Measurements from ENCODE around the gene GREB1.

GREB1 gene

DNA sequence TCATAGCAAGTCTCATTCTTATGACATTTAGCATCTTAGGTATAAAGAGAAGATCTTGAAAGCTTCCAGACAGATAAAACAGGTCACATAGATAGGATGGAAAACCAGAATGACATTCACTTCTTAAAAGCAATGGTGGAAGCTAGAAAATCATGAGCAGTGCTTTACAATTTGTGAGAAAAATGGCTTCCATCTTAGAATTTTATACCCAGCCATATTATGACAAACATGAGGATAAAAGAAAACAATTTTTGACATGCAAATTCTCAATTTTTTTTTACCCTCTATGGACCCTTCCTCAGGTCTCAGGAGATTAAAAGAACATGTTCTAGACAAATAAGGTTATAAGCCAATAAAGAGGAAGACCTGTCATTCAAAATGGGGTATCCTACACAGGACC lies 129.0 kb downstream of the GREB1 start:
- DNase-seq (ENCODE audit: low spot score) = no peak

DNA sequence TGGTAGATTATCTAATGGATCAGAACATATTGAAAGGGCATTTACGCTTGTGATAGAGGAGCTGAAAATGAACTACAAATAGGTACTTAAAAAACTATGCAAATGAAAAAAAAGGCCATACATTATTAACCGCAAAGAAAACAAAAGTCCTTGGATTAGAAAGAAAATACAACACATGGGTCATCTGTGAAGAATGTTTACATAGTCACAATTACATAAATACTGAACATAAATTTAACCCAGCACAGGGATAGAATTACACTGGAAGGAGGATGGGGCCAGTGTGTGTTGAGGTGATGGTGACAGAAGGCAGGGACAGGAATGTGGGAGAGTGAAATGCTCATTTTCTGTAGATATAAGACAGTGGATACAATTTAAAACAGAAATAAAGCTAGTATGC lies 129.6 kb downstream of the GREB1 start:
- DNase-seq (ENCODE audit: low spot score) = no peak

DNA sequence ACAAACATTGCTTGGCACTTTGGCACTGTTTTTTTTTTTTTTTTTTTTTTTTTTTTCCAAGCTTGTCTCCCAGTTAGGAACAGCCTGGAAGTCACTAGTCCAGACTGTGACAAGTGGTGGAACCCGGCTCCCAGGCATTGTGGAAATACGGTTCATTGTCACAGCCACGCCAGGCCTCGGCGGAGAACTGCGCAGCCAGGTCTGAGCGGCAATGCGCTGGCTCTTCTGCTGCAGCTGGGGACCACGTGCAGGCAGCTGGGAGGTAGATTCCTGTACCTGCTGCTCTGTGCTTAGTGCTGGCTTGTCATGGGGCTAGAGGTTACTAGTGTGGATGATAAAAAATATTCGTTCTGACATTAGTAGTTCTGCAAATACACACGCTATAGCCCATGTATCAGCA lies 131.2 kb downstream of the GREB1 start:
- no peak for DNase-seq (ENCODE audit: low spot score)

DNA sequence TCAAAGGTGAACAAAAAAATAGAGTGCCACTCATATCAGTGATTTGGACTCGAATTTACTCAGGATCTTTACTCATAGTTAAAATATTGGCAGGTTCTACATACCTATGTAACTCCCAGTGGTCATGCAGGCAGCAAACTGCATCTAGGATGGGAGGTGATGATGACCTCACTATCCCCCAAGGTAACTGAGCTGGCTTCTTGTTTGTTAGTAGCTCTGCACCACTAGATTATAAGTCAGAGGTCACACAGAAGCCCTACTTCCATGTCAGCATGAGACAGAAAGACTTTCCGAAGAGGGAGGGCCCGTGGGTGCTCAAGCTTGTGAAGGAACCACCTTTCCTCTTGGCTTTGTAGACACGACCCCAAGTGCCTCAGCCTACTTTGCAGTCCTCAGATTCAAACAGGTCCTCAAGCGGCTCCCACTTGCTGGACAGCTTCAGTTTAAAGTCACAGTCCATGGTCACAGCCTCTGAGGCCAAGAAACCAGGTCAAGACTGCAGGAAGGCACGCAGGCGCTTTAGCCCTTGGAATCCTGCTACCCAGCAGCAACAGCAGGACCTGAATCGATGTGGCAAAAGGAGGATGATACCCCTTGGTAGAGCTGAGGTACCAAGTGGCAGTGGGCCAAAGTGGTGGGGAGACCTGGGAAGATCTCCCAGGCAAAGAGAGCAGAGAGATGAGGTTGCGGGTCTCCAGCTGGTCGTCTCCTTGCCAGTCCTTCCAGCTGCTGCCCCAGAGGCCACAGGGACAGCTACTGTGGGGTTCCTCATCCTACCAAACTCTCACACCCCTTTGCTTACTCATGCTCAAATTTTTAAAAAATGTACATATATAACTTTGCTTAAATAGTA lies 131.9 kb downstream of the GREB1 start:
- DNase-seq (ENCODE audit: low spot score) = no peak

DNA sequence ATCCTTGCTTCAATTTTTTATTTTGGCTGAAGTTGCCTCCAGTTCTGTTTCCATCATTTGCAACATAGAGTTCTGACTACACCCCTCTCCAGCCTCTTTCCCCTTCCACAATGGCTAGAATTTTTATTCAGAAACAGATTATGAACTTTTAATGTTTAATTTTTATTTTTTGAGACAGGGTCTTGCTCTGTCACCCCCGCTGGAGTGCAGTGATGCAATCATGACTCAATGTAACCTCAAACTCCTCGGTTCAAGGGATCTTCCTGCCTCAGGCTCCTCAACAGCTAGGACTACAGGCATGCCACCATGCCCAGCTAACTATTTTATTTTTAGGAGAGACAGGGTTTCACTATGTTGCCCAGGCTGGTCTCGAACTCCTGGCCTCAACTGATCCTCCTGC lies 133.3 kb downstream of the GREB1 start:
- no peak for DNase-seq (ENCODE audit: low spot score)

DNA sequence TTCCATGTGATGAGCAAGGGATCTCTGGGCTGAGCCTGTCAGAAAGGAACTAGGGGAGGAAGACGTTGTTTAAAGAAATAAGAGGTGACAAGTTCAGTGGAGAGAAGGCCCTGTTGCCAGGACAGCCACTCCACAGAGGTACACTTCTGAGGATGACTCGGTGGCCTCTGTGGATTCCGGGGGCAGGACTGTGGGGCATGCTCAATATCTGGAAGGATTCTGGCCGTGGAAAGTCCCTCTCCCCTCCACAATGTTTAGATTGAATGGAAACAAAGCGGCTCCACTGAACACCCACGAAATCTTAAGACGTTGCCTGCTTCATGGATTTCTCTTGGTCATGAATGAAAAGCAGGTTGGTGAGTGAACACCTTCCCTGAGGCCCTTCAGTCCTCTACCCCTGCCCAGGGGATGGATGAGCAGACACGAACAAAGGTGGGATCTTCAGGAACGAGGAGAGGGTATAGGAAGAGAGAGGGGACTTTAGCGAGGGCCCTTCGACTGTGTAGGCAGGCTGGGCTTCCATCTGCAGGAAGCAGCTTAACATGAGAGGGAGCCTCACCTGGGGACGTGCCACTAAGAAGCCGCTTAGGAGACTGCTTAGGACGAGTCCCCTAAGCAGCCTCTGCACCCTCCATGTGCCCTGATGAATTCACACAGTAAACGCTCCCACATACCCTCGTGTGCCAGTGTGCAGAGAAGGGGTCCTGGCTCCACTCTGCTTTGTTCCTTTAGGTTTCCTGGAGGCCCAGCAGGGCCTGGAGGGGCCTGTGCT lies 134.2 kb downstream of the GREB1 start:
- DNase-seq (ENCODE audit: low spot score) = no peak

DNA sequence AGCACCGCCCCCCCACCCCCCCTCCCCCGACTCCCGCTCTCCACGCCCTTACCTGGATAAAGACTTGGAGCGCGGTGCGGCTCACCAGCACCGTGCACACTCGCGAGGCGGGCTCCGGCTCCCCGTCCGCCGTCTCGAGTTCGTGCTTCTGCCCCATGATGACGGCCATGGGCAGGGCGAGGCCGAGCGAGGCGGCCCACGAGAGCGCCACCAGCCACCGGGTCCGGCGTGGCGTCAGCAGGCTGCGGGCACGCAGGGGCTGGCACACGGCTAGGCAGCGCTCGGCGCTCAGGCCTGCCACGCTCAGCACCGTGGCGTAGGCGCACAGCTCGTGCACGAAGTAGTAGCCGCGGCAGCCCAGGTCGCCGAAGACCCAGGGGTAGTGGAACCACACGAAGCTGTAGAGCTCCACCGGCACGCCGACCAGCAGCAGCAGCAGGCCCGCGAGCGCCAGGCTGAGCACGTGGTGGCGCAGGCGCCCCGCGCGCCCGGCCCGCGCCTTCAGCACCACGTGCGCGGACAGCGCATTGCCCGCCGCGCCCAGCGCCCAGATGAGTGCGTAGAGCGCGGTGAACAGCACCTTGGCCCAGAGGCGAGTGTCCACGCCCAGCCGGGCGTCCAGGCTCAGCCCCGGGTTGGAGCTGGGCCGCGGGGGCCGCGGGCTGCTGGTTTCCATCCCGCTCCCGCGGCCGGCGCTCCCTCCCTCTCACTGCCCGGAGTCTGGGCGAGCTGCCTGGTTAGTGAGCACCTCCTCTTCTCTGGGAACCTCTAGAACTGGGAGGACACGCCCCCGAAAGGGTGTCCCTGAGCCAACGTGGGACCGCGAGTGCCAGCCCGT lies 135.8 kb downstream of the GREB1 start, which contains the start of gene NTSR2:
Gene NTSR2 (minus strand): TSS at position 742 of the 838 bp plus-strand sequence. CDS start 66 bp downstream, at position 676.
- no peak for DNase-seq (ENCODE audit: low spot score)

DNA sequence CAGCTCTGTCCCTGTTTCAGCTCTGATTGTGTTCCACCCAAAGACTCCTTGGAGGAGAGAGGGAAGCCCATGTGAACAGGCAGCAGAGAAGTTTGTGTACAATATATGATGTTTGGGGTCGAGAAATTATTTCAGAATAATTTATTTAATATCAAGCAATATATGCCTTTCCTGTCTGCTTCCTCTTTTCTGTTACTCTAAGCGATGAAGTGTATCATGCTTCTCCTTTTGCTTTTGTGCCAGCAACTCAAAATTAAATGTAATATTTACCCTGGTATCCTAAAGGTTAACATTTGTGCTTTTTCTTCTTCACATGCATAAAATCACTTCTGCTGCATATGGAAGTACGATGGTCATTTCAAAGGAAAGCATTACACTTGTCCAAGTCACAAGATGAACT lies 138.6 kb downstream of the GREB1 start:
- DNase-seq (ENCODE audit: low spot score) = no peak

DNA sequence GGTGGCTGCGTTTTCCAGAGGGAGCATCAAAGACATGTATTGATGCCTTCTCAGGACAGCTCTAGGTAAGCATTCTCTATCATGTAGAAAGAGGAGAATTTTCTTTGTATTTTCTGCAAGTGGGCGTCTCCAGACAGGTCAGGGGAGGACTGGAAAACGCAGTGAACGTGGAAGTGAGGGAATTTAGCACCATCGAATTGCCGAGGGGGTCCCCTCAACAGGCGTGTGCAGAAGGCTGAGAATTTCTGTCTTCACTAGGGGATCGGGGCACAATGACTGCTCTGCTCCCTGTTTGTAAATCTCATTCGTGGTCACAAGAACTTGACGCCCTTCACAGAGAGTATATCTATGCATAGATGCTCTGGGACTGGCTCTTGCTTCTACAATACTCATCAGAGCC lies 141.1 kb downstream of the GREB1 start:
- DNase-seq (ENCODE audit: low spot score) = no peak

DNA sequence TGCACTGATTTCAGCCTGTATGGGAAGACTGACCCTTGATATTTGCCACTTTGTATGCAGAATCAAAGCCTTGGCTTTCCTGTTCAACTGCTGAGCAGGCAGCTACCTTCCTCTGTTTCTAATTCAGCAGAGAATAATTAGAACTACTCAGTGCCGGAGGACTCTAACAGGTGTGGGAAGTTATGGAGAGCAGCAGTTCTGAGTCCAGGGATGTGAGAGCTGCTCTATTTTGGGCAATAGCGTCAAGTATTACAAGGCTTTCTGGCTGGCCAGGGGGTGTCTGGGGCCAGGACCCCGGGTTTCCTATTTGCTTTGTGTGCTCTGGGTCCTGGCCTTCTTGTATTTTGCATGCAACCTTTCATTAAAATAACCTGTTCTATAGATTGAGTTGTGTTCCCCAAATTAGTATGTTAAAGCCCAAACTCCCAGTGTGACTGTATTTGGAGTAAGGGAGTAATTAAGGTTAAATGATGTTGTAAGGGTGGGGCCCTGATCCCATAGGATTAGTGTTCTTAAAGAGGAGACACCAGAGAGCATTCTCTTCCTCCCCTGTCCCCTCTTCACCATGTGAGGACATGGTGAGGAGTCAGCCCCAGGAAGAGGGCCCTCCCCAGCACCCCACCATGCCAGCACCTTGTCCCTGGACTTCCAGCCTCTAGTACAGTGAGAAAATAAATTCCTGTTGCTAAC lies 141.7 kb downstream of the GREB1 start:
- no peak for DNase-seq (ENCODE audit: low spot score)

DNA sequence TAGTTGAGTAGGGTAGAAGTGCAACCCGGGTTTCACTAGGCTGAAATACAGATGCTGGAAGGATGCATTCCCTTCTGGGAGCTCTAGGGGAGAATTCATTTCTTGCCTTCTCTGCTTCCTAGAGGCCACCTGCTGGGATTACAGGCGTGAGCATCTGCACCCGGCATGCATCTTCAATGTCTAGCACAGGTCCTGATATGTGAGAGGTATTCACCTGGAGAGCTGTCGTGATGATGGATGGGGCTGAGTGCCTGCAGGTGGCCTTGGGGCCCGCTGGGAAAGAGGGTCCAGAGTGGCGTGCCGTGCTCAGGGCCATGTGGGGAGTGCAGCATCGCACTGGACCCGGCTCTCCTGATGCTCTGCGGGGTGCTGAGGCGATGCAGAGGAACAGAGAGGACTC lies 142.8 kb downstream of the GREB1 start:
- no peak for DNase-seq (ENCODE audit: low spot score)

DNA sequence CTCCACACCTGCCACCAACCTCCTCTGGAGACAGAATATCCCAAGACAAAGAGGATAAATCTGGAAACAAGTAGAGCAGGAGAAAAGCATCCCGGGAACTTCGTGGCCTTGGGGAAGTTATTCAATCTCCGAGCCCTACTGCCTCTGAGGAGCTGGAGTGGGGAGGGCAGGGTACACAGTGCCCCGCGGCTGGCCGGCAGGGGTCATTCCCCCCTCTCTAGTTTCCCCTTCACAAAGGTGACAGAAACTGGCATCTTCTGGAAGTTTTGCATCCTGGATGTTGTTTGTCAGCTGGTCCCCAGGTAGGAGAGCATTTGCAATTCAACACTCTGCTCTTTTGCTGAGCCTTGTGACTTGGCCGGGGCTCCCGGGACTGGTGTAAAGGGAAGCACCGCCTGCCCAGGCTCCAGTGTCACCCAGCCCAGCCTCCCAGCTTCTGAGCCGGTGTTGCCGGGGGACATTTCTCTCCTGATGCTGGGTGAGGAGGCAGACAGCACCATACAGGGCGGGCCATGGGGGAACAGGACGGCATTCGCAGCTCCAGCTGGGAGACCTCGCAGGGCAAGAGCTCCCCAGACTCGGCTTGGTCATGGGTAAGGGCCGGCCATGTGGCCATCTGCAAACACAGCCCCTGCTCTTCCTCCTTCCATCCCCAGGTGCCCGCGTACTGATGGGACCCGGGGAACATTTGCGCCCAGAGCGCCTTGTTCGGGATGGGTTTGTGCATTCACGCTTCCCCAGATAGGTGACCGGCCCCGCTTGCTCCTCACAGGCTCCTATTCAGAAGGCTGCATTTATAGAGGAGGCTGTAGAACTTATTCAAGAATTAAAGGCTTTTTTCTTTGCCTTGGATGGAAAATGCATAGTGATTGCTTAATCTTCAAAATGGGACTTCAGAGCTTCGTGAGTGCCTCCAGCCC lies 143.6 kb downstream of the GREB1 start:
- no peak for DNase-seq (ENCODE audit: low spot score)

DNA sequence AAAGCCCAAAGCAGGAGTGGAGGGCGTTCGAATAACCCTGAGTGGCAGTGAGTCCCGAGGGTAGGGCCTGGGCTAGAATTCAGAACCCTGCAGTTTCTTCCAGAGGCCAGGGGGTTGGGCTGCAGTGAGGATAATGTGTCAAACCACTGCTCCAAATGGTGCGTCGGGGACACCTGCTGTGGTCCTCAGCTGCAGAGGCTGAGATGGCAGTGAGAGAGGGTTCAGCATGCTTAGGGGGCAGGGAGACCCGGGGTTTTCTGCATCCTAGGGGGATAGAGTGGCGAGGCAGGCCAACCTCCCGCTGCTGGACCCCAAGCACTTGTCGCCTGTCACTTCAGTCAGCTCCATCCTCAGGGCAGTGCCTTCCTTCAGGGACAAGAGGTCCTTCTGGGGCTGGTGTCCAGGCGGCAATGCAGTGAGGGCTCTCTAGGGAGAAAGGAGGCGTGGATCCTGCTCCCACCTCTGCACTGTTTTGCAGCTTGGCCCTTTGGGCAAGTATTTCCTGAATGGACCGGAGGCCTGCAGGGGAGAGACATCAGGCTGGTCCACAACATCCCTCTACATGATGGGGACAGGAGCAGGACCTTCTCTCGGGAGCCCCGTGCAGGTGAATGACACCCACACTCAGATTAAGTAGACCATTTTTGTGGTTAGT lies 144.6 kb downstream of the GREB1 start:
- no peak for DNase-seq (ENCODE audit: low spot score)

DNA sequence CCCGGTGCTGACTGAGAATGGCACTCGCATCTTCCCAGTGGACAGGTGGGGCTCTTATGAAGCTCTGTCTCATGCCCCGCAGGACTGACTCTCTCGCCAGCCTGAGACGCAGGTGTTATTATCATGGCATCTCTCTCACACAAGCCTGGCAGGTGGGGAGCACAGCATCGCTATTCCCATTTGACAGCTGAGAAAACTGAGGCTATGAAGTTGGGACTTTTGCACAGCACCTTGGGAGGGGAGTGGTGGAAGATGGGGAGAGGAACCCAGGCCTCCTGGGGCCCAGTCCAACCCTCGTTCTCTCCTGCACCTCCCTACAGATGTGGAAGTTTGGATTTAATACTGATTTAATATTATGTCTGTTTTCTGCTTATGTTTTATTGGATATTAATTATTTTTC lies 145.2 kb downstream of the GREB1 start:
- no peak for DNase-seq (ENCODE audit: low spot score)

DNA sequence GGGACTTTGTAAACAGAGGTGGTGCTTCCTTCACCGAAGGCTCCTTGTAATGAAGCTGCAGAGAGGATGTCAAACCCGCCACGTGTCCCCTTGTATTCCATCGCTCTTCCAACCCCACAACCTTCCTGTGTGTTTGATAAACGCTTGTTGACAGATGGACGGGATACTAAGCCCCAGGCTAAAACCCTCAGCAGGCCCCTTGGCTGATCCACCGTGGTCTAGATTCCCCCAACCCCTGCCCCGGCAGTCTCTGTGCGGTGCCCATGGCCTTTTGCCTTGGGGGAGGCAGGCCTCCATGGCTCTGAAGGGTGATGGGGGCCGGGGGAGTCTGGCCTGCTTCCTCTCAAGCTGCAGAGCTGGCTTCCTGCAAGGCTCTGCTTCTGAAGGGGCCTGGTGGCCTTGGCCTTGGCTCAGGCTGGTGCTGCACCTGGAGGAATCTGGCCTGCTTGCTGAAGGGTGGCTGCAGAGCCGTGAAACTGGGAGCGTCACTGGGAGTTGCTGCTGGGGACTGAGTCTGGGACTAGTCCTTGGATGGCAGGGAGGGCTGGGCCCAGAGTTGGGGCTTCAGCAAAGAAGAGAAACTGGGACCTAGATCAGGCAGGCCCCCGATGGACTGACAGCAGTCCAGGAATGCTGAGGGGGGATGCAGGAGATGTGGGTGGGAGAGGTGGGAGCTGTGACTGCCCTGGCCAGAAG lies 145.8 kb downstream of the GREB1 start:
- DNase-seq (ENCODE audit: low spot score) = no peak

DNA sequence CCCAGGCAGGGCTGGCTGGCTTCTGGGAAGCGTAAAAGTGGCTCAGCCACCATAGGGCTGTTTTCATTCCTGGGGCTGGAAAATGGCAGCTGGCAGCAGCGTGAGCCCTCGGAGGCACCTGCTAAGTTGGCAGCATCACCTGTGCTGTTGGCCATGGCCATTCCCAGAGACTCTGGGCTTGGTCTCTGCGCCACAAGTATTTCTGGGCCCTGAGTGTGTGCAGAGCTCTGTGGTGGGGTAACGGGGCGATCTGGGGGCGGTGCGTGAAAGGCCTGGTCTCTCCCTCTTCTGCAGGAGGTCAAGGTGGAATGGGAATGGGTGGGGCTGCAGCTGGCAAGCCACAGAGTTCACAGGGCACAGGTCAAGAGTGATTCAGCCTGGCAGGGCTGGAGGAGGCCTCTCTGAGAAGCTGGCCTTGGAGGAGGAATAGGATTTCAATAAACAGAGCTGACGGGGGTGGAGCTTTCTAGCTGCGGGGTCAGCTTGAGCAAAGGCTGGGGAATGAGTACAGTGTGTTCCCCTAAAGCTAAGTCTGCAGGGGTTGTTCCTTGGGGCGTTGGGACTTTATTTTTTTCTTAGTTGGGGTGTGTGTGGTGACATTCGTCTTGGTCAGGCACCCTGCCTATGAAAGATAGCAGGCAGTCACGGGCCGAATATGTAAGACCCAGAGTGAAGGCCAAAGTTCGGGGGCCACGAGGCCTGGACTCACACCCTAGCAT lies 146.5 kb downstream of the GREB1 start:
- no peak for DNase-seq (ENCODE audit: low spot score)

DNA sequence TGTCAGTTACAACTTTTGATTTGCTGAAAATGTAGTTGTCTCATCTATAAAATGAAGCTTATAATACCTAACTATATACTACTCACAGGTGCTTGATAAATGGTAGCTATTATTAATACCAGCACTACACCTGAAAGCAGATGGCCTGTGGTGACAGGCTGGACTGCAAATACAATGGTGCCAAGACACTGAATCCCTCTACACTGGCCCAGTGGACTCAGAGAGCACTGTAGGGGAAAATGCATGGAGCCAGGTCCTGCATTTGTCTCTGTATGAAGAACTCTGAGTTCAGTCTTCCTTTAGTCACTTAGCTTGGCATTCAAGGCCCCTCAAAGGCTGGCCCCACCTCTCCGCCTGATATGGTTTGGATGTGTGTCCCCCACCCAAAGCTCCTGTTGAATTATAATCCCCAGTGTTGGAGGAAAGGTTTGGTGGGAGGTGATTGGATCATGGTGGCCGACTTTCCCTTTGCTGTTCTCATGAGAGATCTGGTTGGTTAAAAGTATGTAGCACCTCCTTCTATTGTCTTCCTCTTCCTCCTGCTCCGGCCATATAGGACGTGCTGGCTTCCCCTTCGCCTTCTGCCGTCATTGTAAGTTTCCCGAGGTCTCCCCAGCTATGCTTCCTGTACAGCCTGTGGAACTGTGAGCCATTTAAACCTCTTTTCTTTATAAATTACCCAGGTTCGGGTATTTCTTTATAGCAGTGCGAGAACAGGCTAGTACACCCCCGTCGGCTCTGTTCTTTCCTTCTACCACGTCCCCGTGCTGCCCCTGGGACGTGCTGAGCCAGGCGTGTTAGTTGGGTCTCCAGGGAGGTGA lies 147.3 kb downstream of the GREB1 start:
- DNase-seq (ENCODE audit: low spot score) = no peak
